GM12875 (cell line): ENCODE measurements around the gene LRP1B.

Source experiments
- H3K4me3 ChIP-seq: one replicate; pipeline ENCODE4 v1.5.1; 2011; ENCODE audit warnings: low read depth, low read length, control low read depth
- TF ChIP-seq, protein P1 (sequence below): IDR thresholded peaks from 2 replicates; pipeline ENCODE4 v1.5.1; 2011; ENCODE audit warnings: low read depth, mild to moderate bottlenecking, control low read depth, inconsistent platforms, low read length, moderate library complexity, borderline replicate concordance; ENCODE audit not compliant: insufficient read depth

The LRP1B gene

DNA sequence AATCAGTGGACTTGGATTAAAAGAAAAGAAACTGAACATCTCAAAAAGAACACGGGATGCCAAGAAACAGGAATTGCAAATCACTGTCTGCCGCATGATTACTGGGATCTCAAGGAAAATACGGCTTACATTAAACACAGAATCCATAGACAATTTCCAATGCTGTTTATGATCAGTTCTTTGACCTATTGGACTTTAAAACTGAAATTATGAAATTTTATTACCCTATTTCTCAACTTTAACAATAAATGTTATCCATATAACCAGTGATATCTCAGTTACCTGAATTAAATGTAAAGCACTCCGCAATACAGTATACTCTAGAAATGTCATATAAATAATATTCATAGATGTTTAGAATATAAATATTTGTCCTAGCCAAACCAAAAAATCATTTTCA, 1793.8 kb downstream of the LRP1B start:
- H3K4me3 ChIP-seq = no peak overlapping the region
- TF ChIP-seq, protein P1, sequence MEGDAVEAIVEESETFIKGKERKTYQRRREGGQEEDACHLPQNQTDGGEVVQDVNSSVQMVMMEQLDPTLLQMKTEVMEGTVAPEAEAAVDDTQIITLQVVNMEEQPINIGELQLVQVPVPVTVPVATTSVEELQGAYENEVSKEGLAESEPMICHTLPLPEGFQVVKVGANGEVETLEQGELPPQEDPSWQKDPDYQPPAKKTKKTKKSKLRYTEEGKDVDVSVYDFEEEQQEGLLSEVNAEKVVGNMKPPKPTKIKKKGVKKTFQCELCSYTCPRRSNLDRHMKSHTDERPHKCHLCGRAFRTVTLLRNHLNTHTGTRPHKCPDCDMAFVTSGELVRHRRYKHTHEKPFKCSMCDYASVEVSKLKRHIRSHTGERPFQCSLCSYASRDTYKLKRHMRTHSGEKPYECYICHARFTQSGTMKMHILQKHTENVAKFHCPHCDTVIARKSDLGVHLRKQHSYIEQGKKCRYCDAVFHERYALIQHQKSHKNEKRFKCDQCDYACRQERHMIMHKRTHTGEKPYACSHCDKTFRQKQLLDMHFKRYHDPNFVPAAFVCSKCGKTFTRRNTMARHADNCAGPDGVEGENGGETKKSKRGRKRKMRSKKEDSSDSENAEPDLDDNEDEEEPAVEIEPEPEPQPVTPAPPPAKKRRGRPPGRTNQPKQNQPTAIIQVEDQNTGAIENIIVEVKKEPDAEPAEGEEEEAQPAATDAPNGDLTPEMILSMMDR = no peak

DNA sequence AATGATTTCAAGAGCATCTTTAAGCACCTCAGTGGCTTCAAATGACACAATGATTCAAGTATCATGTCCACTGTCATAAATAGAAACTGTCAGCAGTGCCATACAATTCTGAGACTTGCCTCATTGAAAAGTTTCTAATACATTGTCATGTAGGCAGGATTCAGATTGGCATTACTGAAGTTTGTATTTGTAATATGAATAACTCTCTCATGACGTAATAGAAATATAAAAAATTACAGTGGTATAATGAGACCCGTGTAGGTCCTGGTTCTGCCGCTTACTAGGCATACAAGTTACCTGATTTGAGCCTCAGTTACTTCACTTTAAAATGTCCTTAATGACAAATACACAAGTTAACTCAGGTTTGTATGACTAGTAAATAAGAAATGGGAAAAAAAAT, 1814.5 kb downstream of the LRP1B start:
- TF ChIP-seq, protein P1 = no peak
- no peak overlapping the region for H3K4me3 ChIP-seq

DNA sequence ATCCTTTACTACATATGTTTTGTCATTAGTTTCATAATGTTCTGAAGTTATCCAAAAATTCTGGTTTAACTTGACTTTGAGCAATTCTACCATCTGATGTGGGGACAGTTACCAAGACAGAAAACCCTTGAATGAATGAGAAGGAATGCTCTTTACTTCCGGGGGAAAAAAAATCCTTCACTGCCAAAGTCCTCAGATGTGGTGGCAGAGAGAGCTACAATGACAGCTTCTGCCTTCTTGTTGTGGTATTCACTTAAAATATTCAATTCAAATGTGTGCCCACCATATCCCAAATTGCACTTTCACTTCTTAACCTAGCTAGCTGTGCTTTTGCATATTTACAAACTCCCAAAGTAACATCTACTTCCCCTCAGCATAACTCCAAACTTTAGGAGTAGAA, 1818.9 kb downstream of the LRP1B start:
- no peak overlapping the region for H3K4me3 ChIP-seq
- TF ChIP-seq, protein P1 = no peak

DNA sequence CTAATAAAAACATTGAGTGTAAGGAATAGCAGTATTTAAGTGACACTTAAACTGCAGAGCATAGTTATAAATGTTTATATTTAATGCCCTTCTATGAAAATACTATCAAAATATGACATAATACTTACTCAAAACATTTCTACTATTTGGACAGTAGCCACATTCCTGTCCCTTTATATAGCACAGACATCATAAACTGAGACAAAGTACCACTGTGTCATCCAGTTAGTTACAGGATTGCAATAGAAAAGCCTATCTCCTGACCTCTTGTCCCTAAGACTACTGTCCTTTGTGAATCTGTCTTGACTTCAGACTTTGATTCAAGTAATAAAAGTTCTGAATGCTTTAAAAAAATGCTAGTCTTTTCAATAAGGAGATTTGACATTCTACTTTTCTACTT, 1822.1 kb downstream of the LRP1B start:
- H3K4me3 ChIP-seq = no peak overlapping the region
- TF ChIP-seq, protein P1 = no peak

DNA sequence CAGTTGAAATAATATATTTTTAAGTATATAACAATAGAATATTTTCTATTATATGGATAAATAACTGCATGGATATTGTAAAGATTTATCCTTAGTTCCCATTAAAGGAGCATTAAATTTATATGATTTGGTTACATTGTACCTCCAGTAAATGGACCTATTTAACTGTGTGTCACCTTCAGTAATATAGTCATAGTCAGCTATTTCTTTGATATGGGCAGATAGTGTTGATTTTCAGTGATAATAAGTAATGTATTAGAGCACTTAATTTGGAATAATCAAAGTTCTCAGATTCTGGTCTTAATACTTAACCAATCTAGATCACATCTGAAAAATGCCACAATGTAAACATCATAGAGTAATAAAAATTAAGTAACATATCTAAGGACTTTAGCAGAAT, 1823.3 kb downstream of the LRP1B start:
- TF ChIP-seq, protein P1 = no peak
- no peak overlapping the region for H3K4me3 ChIP-seq

DNA sequence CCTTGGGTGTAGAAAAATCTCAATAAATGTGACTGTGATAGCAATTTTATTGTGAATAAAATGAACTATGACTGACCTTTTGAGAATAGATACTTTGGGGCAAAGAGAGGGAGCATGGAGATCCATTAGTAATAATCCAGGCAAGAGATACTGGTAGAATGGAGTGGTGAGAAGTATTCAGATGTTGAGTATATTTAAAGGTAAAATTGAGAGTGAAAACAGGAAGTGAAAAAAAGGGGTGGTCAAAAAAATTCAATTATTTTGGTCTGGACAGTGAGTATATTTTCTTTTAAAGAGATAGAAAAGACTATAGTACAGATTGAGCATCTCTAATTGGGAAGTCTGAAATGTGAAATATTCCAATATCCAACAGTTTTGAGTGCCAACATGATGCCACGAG, 1835.0 kb downstream of the LRP1B start:
- TF ChIP-seq, protein P1 = no peak
- H3K4me3 ChIP-seq = no peak overlapping the region

DNA sequence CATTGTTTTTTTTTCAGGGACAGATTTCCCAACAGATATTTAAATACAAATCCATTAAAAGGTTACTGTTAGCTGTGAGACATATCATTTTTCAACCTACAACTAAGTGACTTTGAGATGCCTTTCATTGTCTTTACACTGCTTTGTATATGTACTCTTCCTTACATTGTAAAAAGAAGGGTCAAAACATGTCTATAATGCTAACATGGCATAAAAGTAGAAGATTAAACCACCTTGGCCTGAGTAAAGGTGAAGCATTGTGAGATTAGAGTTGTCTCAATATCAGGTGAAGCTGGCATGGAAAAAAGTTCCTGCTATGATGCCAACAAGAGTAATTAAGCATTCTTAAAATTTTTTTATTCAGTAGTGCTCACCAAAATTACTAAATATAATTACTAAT, 1842.1 kb downstream of the LRP1B start:
- TF ChIP-seq, protein P1 = no peak
- H3K4me3 ChIP-seq = no peak overlapping the region
